ENCODE measurements around the gene ARHGEF18. TPM values are rescaled to one million over a fixed set of nuclear protein-coding genes. Genes with fewer than 3 reads are reported as not detected.

Gene ARHGEF18
- total RNA-seq, 1 donor from 2014 or later: 30.6 TPM

DNA sequence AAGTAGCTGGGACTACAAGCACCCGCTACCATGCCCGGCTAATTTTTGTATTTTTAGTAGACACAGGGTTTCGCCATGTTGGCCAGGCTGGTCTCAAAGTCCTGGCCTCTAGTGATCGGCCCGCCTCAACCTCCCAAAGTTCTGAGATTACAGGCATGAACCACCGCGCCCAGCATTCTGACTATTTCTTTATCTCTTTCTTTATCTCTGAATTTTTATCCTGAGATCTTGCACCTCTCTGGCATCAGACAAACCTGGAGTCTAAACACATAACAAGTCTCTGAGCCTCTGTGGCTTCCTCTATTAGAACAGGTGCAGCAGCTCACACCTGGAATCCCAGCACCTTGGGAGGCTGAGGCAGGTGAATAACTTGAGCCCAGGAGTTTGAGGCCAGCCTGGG, 28.5 kb downstream of the ARHGEF18 start:
- peaks cover 29% of the 10 kb centered on the region for H3K36me3 Mint-ChIP-seq (ENCODE audit: low read depth)
- H3K4me3 Mint-ChIP-seq: no peak overlapping the region
- intact Hi-C loops (cut with micrococcal nuclease): no loop called here
- no peaks in the 10 kb centered on the region for H3K4me1 Mint-ChIP-seq
- H3K27ac Mint-ChIP-seq: no peak overlapping the region
- H3K27me3 Mint-ChIP-seq: no peaks in the 10 kb centered on the region
- DNase-seq: no peak
- H3K9me3 Mint-ChIP-seq: no peaks in the 10 kb centered on the region

DNA sequence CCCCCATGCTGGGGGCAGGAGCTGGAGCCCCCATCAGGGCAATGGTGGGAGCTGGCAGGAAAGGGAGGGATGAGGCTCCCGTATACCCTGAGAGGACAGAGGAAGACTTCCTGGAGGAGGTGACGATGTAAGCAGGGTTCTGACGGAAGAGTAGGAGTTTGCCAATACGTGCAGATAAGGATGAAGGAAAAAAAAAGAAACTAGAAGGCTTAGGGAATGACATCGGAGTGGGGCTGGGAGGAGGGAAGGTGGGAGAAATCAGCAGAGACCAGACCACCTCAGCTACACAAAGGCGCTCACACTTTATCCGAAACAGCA, 32.3 kb downstream of the ARHGEF18 start:
- intact Hi-C loops (cut with micrococcal nuclease): loop anchor here (2.0 kb wide), 1 partner anchor 278 kb away; no protein-coding TSS in a partner anchor
- no peaks in the 10 kb centered on the region for H3K9me3 Mint-ChIP-seq
- H3K4me1 Mint-ChIP-seq: no peaks in the 10 kb centered on the region
- DNase-seq: no peak
- no peak overlapping the region for H3K4me3 Mint-ChIP-seq
- no peaks in the 10 kb centered on the region for H3K27me3 Mint-ChIP-seq
- H3K27ac Mint-ChIP-seq: no peak overlapping the region
- H3K36me3 Mint-ChIP-seq (ENCODE audit: low read depth): peaks cover 31% of the 10 kb centered on the region

DNA sequence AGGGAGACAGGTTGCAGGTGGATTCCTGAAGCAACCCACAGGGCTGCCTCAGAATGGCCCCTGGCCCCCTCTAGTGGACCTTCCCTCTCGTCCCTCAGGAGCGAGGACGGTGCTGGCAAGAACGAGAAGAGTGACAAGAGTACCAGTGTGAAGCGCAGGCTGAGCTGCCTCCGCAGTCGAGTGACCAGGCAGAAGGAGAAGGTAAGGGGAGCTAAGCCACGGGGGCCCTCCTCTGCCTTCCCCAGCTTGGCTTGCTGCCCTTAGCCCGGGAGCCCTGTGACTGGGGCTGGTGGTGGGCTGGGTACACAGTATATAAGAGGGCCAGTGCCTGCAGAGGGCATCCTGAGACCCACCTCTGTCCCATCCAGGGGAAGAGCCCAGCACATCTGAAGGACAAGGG, 34.0 kb downstream of the ARHGEF18 start:
- Mint-ChIP-seq H3K4me3 (no peak overlapping the region), H3K4me1 (peaks cover 2% of the 10 kb centered on the region), H3K36me3 (ENCODE audit: low read depth) (peaks cover 31% of the 10 kb centered on the region), H3K27ac (no peak overlapping the region), H3K27me3 (no peaks in the 10 kb centered on the region), H3K9me3 (no peaks in the 10 kb centered on the region)
- DNase-seq: no peak
- intact Hi-C loops (cut with micrococcal nuclease): no loop called here

DNA sequence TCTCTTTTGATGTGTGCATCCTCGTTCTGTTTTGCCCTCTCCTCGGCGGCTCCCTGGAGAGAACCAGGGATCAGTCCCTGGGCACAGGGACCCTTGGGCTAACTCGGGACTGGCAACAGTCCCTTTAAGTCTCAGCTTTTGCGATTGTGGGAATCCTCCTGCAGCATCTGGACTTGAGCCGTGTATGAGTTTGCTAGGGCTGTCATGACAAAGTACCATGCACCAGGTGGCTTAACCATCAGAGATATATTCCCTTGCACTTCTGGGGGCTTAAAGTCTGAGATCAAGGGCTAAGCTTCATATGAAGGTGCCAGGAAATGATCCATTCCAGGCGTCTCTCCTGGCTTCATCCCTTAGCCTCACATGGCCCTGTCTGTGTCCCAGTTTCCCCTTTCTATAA, 34.5 kb downstream of the ARHGEF18 start:
- H3K4me1 Mint-ChIP-seq: peaks cover 2% of the 10 kb centered on the region
- no peaks in the 10 kb centered on the region for H3K9me3 Mint-ChIP-seq
- no peak for DNase-seq
- peaks cover 34% of the 10 kb centered on the region for H3K36me3 Mint-ChIP-seq (ENCODE audit: low read depth)
- no peak overlapping the region for H3K4me3 Mint-ChIP-seq
- no peak overlapping the region for H3K27ac Mint-ChIP-seq
- H3K27me3 Mint-ChIP-seq: no peaks in the 10 kb centered on the region
- intact Hi-C loops (cut with micrococcal nuclease): no loop called here

DNA sequence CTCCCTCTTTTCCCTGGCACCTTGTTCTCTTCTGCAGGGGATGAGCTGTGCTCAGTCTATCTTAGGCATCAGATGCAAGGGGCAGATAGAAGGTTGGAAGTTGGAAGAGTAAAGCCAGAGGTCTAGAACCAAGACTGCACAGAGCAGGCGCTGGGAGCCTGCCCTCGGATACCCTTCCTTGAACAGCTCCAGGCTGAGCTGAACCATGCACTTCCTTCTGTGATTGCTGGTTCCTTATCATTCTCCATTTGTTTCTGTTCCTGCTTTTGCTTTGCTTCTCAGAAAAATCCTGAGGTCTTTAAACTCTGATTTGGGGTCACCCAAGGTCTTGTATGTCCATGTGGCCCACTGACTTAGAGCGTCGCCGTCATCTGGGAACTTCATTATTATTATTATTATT, 36.3 kb downstream of the ARHGEF18 start:
- no peak for DNase-seq
- Mint-ChIP-seq H3K4me1 (peaks cover 2% of the 10 kb centered on the region), H3K27me3 (no peaks in the 10 kb centered on the region), H3K9me3 (no peaks in the 10 kb centered on the region), H3K27ac (no peak overlapping the region), H3K36me3 (ENCODE audit: low read depth) (peaks cover 36% of the 10 kb centered on the region), H3K4me3 (no peak overlapping the region)
- intact Hi-C loops (cut with micrococcal nuclease): no loop called here

DNA sequence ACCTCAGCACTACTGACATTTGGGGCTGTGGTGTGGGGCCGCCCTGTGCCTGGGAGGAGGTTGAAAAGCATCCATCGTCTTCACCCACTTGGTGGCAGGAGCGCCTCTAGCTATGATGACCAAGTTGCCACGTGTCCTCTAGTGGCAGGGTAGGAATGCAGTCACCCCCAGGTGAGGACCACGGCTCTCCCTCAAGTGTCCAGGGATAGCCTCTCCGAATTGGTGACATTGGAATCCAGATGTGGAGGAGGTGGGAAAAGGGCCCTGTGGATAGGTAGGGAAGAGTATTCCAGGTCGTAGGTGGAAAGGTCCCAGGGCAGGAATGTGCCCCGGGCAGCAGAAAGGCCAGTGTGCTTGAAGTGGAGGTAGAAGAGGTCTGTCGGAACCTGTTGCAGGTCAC, 37.6 kb downstream of the ARHGEF18 start:
- peaks cover 2% of the 10 kb centered on the region for H3K4me1 Mint-ChIP-seq
- no peak overlapping the region for H3K4me3 Mint-ChIP-seq
- H3K9me3 Mint-ChIP-seq: no peaks in the 10 kb centered on the region
- peaks cover 33% of the 10 kb centered on the region for H3K36me3 Mint-ChIP-seq (ENCODE audit: low read depth)
- H3K27me3 Mint-ChIP-seq: no peaks in the 10 kb centered on the region
- peak overlapping the region; percentile 69 for H3K27ac Mint-ChIP-seq
- DNase-seq: no peak
- intact Hi-C loops (cut with micrococcal nuclease): no loop called here

DNA sequence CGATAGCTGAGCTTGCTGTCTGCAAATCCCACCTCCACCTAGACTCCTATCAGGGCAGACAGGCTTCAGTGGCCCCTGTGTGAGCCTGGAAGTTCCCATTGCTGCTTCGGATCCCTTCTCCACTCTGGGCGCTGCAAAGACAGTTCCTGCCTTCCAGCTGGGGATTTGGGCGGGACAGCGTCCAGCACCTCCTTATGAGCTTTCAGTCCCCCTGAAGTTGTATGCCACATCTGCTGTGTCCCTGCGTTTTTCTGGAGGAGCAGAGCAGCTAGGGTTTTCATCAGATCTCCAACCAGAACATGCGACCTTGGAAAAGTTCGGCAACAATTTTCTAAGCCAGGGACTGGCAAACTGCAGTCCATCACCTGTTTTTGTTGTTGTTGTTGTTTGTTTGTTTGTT, 38.0 kb downstream of the ARHGEF18 start:
- intact Hi-C loops (cut with micrococcal nuclease): no loop called here
- H3K4me3 Mint-ChIP-seq: no peak overlapping the region
- H3K9me3 Mint-ChIP-seq: no peaks in the 10 kb centered on the region

DNA sequence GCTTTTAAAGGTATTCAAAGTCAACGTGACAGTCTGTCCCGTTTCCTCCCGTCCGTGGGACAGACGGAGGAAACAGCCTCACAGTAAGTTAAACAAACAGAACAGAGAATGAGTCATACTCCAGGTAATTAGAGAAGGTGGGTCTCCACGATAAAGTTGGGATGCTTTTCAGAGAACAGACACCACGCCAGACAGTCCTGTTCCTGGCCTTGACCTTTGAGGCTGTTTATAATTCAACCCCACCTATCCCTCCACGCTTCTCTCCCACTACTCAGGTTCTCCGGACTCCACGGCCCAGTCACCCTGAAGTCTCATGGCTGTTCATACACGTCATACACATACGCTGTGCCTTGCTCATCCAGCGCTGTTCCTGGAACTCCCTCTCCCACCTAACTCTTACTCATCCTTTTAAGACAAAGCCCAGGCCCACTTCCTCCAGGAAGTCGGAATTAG, 42.5 kb downstream of the ARHGEF18 start:
- H3K27ac Mint-ChIP-seq: no peak overlapping the region
- intact Hi-C loops (cut with micrococcal nuclease): loop anchor here (10.0 kb wide), 1 partner anchor 144 kb away; the partner anchor contains the start of gene PNPLA6
- no peaks in the 10 kb centered on the region for H3K27me3 Mint-ChIP-seq
- H3K36me3 Mint-ChIP-seq (ENCODE audit: low read depth): peaks cover 24% of the 10 kb centered on the region
- no peak overlapping the region for H3K4me3 Mint-ChIP-seq
- no peaks in the 10 kb centered on the region for H3K9me3 Mint-ChIP-seq
- no peak for DNase-seq
- H3K4me1 Mint-ChIP-seq: peaks cover 9% of the 10 kb centered on the region

More for the DNA sequence above, 38.0 kb downstream of the ARHGEF18 start:
- peaks cover 33% of the 10 kb centered on the region for H3K36me3 Mint-ChIP-seq (ENCODE audit: low read depth)
- DNase-seq: no peak
- H3K27me3 Mint-ChIP-seq: no peaks in the 10 kb centered on the region
- peaks cover 2% of the 10 kb centered on the region for H3K4me1 Mint-ChIP-seq
- H3K27ac Mint-ChIP-seq: peak overlapping the region; percentile 84

DNA sequence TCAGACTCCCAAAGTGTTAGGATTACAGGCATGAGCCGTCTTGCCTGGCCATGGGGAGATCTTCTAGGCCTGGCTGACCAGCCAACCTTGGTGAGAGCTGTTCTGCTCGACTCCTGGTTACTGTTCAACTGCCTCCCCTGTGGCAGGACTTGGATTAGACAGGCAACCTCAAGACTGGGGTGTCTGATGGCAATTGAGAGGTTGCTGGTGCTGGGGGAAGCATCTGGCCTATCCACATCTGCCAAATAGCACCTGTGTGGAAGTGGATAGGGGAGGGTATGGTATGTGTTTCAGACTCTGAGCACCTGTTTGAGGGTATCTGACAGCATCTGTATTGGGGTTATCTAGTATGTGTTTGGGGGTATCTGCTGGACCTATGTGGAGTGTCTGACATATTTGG, 44.7 kb downstream of the ARHGEF18 start:
- Mint-ChIP-seq H3K36me3 (ENCODE audit: low read depth) (peaks cover 17% of the 10 kb centered on the region), H3K4me1 (peaks cover 12% of the 10 kb centered on the region), H3K9me3 (no peaks in the 10 kb centered on the region), H3K27ac (no peak overlapping the region), H3K4me3 (peak overlapping the region; percentile 91), H3K27me3 (no peaks in the 10 kb centered on the region)
- intact Hi-C loops (cut with micrococcal nuclease): loop anchor here (10.0 kb wide), 1 partner anchor 141 kb away; the partner anchor contains the start of gene PNPLA6
- peak; percentile 59 for DNase-seq

DNA sequence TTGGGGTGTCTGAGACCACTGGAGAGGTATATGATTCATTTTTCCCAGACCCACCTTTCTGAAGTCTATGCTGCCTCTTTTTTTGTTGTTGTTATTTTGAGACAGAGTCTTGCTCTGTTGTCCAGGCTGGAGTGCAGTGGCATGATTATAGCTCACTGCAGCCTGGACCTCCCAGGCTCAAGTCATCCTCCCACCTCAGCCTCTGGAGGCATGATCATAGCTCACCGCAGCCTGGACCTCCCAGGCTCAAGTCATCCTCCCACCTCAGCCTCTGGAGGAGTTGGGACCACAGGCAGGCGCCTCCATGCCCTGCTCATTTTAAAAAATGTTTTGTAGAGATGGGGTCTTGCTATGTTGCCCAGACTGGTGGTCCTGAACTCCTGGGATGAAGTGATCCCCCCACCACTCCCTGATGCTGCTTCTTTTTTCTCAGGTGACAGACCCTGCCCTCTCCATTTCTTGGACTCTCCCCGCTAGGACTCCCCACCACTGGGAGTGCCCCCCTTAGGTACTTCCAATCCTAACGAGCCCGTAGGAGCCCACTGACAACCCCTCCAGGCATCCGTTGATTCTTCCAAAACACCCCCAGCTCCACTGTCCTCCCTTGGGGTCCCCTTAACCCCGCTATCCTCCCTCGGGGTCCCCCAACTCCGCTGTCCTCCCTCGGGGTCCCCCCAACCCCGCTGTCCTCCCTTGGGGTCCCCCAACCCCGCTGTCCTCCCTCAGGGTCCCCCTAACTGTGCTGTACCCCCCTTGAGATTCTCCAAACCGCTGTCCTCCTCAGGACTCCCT, 45.4 kb downstream of the ARHGEF18 start:
- H3K9me3 Mint-ChIP-seq: no peaks in the 10 kb centered on the region
- DNase-seq: peak; percentile 62
- no peaks in the 10 kb centered on the region for H3K27me3 Mint-ChIP-seq
- peaks cover 19% of the 10 kb centered on the region for H3K36me3 Mint-ChIP-seq (ENCODE audit: low read depth)
- peaks cover 16% of the 10 kb centered on the region for H3K4me1 Mint-ChIP-seq
- H3K27ac Mint-ChIP-seq: peak overlapping the region; percentile 78
- peak overlapping the region; percentile 91 for H3K4me3 Mint-ChIP-seq
- intact Hi-C loops (cut with micrococcal nuclease): loop anchor here (10.0 kb wide), 1 partner anchor 141 kb away; the partner anchor contains the start of gene PNPLA6

DNA sequence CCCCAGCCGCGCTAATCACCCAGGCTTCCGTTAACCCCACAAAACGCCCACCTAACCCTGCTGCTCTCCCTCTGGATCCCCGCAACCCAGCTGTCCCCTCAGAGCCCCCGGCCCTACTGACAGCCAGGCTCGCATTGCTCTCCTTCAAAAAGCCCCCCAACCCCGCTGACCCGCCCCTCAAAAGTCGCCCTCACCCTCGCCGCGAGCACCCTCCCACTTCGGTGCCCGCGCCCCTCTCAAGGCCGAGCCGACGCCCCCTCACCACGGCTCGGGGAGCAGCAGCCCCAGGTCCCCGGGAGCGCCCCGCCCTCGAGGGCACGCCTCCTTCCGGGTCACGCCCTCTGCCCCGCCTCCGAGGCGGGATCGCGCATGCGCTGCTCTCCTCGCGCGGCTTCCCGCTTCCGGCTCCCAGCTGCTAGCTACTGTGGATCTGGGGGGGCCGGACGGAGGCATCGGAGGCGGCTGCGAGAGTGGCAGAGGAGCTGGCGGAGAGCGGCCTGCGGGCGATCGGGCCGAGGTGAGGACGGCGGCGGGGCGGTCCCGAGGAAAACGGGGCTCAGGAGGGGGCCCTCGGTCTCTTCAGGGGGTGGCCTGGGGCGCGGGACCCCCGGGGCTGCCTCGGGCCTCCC, 46.1 kb downstream of the ARHGEF18 start:
- Mint-ChIP-seq H3K27ac (peak overlapping the region; percentile 78), H3K36me3 (ENCODE audit: low read depth) (peaks cover 20% of the 10 kb centered on the region), H3K27me3 (no peaks in the 10 kb centered on the region), H3K4me1 (peaks cover 16% of the 10 kb centered on the region), H3K9me3 (no peaks in the 10 kb centered on the region), H3K4me3 (peak overlapping the region; percentile 91)
- DNase-seq: peak; percentile 98
- intact Hi-C loops (cut with micrococcal nuclease): loop anchor here (10.0 kb wide), 1 partner anchor 140 kb away; the partner anchor contains the start of gene PNPLA6

DNA sequence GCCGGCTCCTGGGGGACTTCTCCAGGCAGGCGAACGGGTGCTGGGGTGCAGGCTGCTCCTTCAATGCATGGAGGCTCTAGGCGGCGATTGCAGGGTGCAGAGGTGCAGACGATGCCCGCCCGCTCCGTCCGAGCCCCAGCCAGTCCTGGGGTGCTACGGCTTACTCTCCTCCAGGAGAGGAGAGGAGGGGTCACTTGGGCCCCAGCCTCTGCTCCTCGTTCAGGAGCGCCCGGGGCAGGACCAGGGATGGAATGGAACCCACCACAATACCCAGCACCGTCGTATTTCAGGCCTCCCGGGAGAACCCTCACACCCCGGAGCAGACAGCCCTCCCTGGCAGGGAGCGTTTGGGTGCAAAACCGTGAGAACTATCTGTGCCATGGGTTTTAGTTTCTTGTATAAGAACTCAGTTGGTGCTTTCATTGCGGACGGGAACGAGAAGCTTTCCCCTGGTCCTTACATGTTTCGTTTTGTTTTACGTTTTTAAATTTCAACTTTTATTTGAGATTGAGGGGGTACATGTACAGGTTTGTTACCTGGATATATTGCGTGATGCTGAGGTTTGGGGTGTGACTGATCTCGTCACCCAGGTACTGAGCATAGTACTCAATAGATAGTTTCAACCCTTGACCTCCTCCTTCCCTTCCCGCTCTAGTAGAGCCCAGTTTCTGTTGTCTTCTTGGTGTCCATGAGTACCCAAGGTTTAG, 46.8 kb downstream of the ARHGEF18 start:
- peak overlapping the region; percentile 62 for H3K27ac Mint-ChIP-seq
- H3K27me3 Mint-ChIP-seq: no peaks in the 10 kb centered on the region
- H3K4me1 Mint-ChIP-seq: peaks cover 16% of the 10 kb centered on the region
- peaks cover 22% of the 10 kb centered on the region for H3K36me3 Mint-ChIP-seq (ENCODE audit: low read depth)
- no peaks in the 10 kb centered on the region for H3K9me3 Mint-ChIP-seq
- intact Hi-C loops (cut with micrococcal nuclease): loop anchor here (10.0 kb wide), 1 partner anchor 139 kb away; the partner anchor contains the start of gene PNPLA6
- peak overlapping the region; percentile 91 for H3K4me3 Mint-ChIP-seq
- no peak for DNase-seq

DNA sequence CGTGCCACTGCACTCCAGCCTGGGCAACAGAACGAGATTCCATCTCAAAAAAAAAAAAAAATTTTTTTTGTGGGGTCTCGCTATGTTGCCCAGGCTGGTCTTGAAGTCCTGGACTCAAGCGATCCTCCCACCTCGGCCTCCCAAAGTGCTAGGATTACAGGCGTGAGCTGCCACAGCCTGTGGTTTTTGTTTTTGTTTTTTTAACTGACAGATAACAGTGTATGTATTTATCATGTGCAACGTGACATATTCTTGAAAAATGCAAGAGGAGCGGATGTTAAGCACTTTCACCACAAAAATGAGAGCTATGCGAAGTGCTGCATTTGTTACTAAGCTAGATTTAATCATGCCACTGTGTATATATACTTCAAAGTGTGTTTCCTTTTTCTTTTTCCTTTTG, 49.0 kb downstream of the ARHGEF18 start:
- Mint-ChIP-seq H3K9me3 (no peaks in the 10 kb centered on the region), H3K27me3 (no peaks in the 10 kb centered on the region), H3K36me3 (ENCODE audit: low read depth) (peaks cover 24% of the 10 kb centered on the region), H3K27ac (peak overlapping the region; percentile 32), H3K4me3 (no peak overlapping the region), H3K4me1 (peaks cover 16% of the 10 kb centered on the region)
- intact Hi-C loops (cut with micrococcal nuclease): loop anchor here (10.0 kb wide), 1 partner anchor 137 kb away; the partner anchor contains the start of gene PNPLA6
- no peak for DNase-seq

Data from activated CD4-positive, alpha-beta T cell treated with anti-CD3 and anti-CD28 coated beads, Interleukin-2, amount 10 ng/mL, durations not matched to agents 24 days and 14 days (primary cell).